ENCODE results near the gene SDC3.

GRCh38 chr1:30936541-30937171 lies 28.1 kb upstream of the SDC3 start:
- TF ChIP-seq EZH2 (IDR thresholded peaks at IDR 0.05; ENCODE audit: insufficient read depth, low read length), result no peak
- no peak for TF ChIP-seq CTCF (IDR thresholded peaks at IDR 0.05; ENCODE audit: insufficient read depth, low read depth, low read length)

All from astrocyte (in vitro differentiated cells and primary cell).